D341Med (cell line): ENCODE data around the gene ACSF2.
A peak's percentile ranks its signal among the peaks of the same experiment; 100 is the strongest.

Experiments used
- DNase-seq: peaks from one replicate; pipeline ENCODE4 v3.0.0; 2012; ENCODE audit warnings: low spot score

Gene ACSF2

GRCh38 chr17:50478391-50479381, 52.7 kb downstream of the ACSF2 start, which contains the start of gene RSAD1:
Gene RSAD1 (plus strand): TSS chr17:50478860. CDS start chr17:50478885, 25 bp downstream.
- DNase-seq: peak; percentile 98

DNA sequence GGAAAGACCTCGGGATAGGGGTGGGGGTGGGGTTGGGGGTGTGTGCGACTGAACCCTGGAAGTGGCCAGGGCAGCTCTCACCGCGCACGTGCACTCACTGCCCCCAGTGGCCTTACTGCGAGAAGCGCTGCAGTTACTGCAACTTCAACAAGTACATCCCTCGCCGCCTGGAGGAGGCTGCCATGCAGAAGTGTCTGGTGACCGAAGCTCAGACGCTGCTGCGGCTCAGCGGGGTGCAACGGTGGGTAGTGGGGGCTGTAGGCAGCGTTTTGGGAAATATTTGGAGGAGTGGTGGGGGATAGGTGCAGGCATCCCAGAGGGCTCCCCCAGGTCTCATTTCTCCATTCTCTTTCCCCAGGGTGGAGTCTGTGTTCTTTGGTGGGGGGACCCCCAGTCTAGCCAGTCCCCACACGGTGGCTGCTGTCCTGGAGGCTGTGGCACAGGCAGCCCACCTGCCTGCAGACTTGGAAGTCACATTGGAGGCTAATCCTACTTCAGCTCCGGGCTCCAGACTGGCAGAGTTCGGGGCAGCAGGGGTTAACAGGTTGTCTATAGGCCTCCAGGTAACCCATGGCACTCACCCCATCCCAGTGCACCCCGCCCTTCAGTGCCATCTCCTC, 53.6 kb downstream of the ACSF2 start:
- DNase-seq: peak; percentile 91

DNA sequence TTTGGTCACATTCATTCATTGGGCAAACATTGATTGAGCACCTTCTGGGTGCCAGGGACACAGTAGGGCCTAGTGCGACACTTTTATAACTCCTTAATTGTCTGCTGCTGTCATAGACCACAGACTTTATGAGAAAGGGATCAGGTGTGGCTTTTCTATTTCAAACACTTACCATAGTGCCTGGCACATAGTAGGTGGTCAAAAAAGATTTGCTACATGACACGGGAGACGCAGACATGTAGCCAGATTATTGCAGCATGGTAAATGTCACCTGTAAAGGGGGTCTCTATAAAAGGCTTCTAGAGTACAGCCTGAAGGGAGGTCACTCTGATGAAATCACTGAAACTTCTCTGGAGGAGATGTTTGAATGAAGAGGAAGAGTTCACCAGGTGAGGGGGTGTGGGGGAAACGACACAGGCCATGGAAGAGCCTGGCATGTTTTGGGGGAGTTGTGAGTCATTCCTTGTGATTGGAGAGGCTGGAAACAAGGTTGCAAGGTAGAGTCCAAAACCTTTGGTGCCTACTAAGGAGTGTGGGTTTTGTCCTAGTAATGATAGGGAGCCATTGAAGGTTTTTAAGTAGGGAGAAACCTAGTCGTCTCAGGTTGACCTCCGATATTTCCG, 54.2 kb downstream of the ACSF2 start:
- no peak for DNase-seq

DNA sequence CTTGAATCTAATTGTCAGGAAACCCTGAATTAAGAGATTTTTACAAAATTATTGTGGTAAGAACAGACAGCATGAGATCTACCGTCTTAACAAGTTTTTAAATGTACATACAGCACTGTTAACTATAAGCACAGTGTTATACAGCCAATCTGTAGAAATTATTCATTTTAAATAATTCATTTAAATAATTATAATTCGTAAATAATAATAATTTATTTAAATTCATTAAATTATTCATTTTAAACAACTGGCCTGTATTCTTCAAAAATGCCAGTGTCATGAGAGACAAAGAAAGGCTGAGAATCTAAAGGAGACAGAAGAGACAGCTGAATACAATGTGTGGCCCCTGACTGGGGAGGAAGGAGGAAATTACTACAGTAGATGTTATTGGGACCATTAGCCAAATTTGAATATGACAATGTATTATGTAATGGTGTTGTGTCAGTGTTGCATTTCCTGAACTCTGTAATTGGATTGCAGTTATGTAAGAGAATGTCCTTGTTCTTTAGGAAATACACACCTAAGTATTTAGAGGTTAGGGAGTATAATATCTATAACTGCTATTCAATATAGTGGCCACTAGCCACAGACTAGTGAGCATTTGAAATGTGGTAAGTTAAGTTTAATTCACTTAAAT, 55.0 kb downstream of the ACSF2 start:
- no peak for DNase-seq

GRCh38 chr17:50481648-50482047, 55.6 kb downstream of the ACSF2 start:
- DNase-seq: no peak

DNA sequence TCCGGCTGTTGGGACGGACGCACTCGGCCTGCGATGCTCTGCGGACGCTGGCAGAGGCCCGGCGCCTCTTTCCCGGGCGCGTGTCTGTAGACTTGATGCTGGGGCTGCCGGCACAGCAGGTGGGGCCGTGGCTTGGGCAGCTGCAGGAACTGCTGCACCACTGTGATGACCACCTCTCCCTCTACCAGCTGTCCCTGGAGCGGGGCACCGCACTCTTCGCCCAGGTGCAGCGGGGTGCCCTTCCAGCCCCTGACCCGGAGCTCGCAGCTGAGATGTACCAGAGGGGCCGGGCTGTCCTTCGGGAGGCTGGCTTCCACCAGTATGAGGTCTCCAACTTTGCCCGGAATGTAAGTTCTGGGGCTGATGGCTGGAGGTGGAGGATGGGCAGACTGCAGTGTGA, 56.1 kb downstream of the ACSF2 start:
- no peak for DNase-seq

GRCh38 chr17:50482516-50482915, 56.5 kb downstream of the ACSF2 start:
- peak; percentile 84 for DNase-seq

DNA sequence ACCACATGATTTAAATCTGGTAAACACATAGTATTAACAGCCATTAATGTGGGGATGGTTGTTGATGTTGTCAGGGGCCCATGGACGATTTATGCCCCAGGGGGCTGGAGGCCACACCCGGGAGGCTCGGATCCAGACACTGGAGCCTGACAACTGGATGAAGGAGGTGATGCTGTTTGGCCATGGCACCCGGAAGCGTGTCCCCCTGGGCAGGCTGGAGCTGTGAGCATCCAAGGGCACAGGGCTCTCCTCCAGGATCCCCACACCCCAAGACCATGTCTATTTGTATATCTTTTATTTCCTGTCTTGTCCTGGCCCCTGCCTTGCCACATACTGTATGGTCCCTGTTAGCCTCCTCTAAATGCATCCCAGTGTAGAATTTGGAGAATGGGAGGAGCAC, 57.2 kb downstream of the ACSF2 start:
- DNase-seq: no peak

- DNase-seq: no peak
Observed at GRCh38 chr17:50484386-50485155, 58.6 kb downstream of the ACSF2 start.

DNA sequence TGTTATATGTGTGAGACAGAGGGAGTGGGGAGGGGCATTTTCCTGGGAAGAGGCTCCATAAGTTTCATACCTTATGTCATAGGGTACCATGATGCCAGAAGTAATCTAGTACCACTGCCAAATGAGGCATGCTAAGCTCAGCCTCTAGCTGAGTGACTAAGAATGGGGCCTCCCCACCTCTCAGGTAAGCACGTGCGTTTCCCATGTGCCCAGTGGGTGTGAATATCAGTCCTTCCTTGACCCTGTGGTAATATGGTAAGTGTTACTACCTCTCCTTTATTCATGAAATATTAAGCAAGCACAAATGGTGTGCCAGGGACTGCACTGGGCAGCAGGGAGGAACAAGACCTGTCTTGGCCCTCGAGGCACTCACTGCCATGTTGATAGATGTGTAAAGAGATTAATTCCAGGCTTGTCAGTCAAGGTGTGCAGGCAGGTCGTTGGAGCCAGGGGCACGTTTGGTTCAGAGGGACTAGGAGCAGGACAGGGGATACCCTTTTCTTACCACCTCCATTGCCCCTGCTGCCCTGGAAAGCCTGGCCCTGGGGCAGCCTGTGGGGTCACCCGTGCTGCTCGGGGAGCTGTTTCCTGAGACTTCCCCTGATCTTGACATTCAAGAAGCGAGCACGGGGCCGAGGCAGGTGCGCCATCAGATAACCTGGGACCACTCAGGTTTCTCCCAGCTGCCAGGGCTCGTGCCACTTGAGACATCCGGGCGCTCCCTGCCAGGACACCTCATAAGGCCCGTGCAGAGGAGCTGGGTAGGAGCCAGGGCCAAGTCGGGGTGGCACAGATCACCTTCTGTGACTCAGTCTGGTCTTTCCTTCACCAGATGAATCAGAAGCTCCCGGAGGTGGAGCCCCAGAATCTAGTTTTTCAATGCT, 61.4 kb downstream of the ACSF2 start:
- DNase-seq: no peak

- DNase-seq: no peak
Observed at GRCh38 chr17:50488880-50489279, 62.9 kb downstream of the ACSF2 start.

GRCh38 chr17:50491505-50491904, 65.5 kb downstream of the ACSF2 start:
- DNase-seq: no peak

DNA sequence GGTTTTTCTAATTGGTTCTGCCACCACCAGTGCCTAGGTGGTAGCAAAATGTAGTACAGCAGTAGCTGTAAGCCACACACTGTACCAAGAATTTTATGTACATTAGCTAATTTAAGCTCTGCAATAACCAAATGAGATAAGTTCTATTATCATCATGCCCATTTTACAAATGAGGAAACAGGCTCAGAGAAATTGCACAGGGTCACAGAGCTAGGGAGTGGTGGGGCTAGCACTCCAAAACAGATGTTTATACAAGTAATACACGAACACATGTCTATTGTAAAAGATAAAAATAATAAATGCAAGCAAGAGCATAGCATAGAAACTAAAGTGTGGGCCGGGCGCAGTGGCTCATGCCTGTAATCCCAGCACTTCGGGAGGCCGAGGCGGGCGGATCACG, 66.2 kb downstream of the ACSF2 start:
- no peak for DNase-seq

GRCh38 chr17:50493744-50494143, 67.7 kb downstream of the ACSF2 start:
- no peak for DNase-seq

- no peak for DNase-seq
Observed at GRCh38 chr17:50495217-50495823, 69.3 kb downstream of the ACSF2 start.

GRCh38 chr17:50495918-50496317, 69.9 kb downstream of the ACSF2 start:
- no peak for DNase-seq

DNA sequence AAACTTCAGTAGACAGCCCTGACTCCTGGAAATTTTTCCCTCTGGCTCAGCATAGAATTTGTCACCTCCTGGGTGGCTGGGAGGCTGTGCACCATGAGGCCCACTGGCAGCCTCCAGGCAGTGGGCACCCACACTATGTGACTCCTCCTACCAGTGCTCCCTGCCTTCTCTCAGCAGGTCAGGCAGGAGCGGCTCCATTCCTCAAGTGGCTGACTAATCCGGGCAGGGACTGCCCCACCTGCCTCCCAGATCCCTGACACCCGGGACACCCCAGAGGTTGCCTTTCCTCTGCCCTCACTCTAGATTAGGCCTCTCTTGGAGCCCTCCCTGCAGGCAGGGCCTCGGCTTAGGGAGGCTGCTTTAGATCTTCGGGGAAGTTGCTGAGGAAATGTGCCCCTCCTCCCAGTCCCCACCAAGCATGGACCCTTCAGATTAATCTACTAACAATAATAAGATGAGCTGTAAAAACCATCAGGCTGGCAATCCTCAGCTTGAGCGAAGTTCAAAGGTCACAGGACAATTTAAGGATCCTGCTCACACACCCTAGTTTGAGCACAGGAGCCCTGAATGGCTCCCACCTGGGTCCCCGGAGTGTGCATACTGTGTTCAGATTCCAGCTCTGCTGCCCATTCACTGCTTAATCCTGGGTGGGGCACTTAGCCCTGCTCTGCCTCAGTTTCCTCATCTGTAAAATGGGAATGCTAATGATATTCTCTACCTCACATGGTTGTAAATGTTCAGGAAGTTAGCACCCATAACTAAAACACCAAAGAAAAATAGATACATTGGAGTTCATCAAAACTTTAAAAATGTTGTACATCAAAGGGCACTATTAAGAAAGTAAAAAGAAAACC, 72.2 kb downstream of the ACSF2 start:
- DNase-seq: no peak

- no peak for DNase-seq
Observed at GRCh38 chr17:50499270-50499669, 73.3 kb downstream of the ACSF2 start.

GRCh38 chr17:50499721-50500120, 73.7 kb downstream of the ACSF2 start:
- no peak for DNase-seq
